Measurements from ENCODE around the gene IL21R. TPM values are rescaled to one million over a fixed set of nuclear protein-coding genes. Genes with fewer than 3 reads are reported as not detected.

Gene IL21R
- total RNA-seq, 1 experiment from 2014 or later, result 1.9 TPM

DNA sequence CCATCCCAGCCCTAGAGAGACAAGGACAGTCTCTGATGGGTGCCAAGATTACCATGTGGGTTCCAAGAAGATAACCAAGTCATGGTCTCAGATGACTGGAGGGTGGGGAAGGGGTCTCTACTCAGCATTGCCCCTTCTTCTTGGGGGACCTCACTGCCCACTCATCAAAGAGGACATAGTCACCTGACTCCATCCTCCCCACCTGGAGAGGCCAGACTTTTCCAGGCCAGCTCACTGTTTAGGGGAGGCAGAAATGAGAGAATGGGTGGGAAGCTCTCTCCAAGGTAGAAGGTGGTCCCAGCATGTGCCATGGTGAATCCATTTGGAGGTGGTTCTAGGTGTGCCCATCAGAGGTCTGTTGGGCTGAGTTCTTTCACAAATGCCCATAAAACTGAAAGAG, 20.7 kb upstream of the IL21R start:
- Histone ChIP-seq H3K9me3 (ENCODE audit: low read length) (no peaks in the 10 kb centered on the region), H4K20me1 (ENCODE audit: insufficient read depth, low read depth, low read length) (no peaks in the 10 kb centered on the region), H3K9ac (ENCODE audit: low read length) (no peak overlapping the region), H3K4me2 (ENCODE audit: low read depth, low read length, poor library complexity, severe bottlenecking) (no peak overlapping the region), H3K27me3 (ENCODE audit: low read length) (0 out of 2 replicates have a peak, but pooled peaks cover 3% of the 10 kb centered on the region), H3K36me3 (ENCODE audit: insufficient read depth, low read length) (no peaks in the 10 kb centered on the region), H2AFZ (ENCODE audit: low read length) (no peak overlapping the region), H3K9me2 (replicated peaks; ENCODE audit: insufficient read depth, low read length) (no peaks in the 10 kb centered on the region), H3K27ac (ENCODE audit: low read length) (no peak overlapping the region), H3K79me2 (ENCODE audit: low read length) (no peaks in the 10 kb centered on the region), H3K4me3 (ENCODE audit: low read length) (no peak overlapping the region), H3K4me1 (ENCODE audit: low read length) (peaks cover 12% of the 10 kb centered on the region)
- DNase-seq, result no peak

GRCh38 chr16:27381974-27382855, 19.8 kb upstream of the IL21R start:
- no peak overlapping the region for H3K27ac ChIP-seq (ENCODE audit: low read length)
- no peak overlapping the region for H3K4me3 ChIP-seq (ENCODE audit: low read length)
- H4K20me1 ChIP-seq (ENCODE audit: insufficient read depth, low read depth, low read length), result no peaks in the 10 kb centered on the region
- no peak overlapping the region for H3K4me2 ChIP-seq (ENCODE audit: low read depth, low read length, poor library complexity, severe bottlenecking)
- no peak for DNase-seq
- peaks cover 11% of the 10 kb centered on the region for H3K4me1 ChIP-seq (ENCODE audit: low read length)
- H3K9ac ChIP-seq (ENCODE audit: low read length), result no peak overlapping the region
- 0 out of 2 replicates have a peak, but pooled peaks cover 3% of the 10 kb centered on the region for H3K27me3 ChIP-seq (ENCODE audit: low read length)
- no peaks in the 10 kb centered on the region for H3K36me3 ChIP-seq (ENCODE audit: insufficient read depth, low read length)
- H3K9me2 ChIP-seq (replicated peaks; ENCODE audit: insufficient read depth, low read length), result no peaks in the 10 kb centered on the region
- no peaks in the 10 kb centered on the region for H3K9me3 ChIP-seq (ENCODE audit: low read length)
- no peak overlapping the region for H2AFZ ChIP-seq (ENCODE audit: low read length)
- H3K79me2 ChIP-seq (ENCODE audit: low read length), result no peaks in the 10 kb centered on the region

- Histone ChIP-seq H3K4me1 (ENCODE audit: low read length) (no peaks in the 10 kb centered on the region), H2AFZ (ENCODE audit: low read length) (no peak overlapping the region), H3K4me2 (ENCODE audit: low read depth, low read length, poor library complexity, severe bottlenecking) (no peak overlapping the region), H3K9me3 (ENCODE audit: low read length) (no peaks in the 10 kb centered on the region), H3K79me2 (ENCODE audit: low read length) (no peaks in the 10 kb centered on the region), H3K27ac (ENCODE audit: low read length) (no peak overlapping the region), H4K20me1 (ENCODE audit: insufficient read depth, low read depth, low read length) (no peaks in the 10 kb centered on the region), H3K27me3 (ENCODE audit: low read length) (0 out of 2 replicates have a peak, but pooled peaks cover 3% of the 10 kb centered on the region), H3K4me3 (ENCODE audit: low read length) (no peak overlapping the region), H3K36me3 (ENCODE audit: insufficient read depth, low read length) (no peaks in the 10 kb centered on the region), H3K9ac (ENCODE audit: low read length) (no peak overlapping the region), H3K9me2 (replicated peaks; ENCODE audit: insufficient read depth, low read length) (no peaks in the 10 kb centered on the region)
- DNase-seq, result no peak
These were observed 18.3 kb upstream of the IL21R start for GRCh38 chr16:27383556-27384243.

GRCh38 chr16:27384425-27384824, 17.5 kb upstream of the IL21R start:
- H3K4me2 ChIP-seq (ENCODE audit: low read depth, low read length, poor library complexity, severe bottlenecking), result no peak overlapping the region
- H3K4me1 ChIP-seq (ENCODE audit: low read length), result no peaks in the 10 kb centered on the region
- H2AFZ ChIP-seq (ENCODE audit: low read length), result no peak overlapping the region
- no peaks in the 10 kb centered on the region for H3K79me2 ChIP-seq (ENCODE audit: low read length)
- H3K9ac ChIP-seq (ENCODE audit: low read length), result no peak overlapping the region
- H3K4me3 ChIP-seq (ENCODE audit: low read length), result no peak overlapping the region
- no peaks in the 10 kb centered on the region for H3K9me3 ChIP-seq (ENCODE audit: low read length)
- no peak for DNase-seq
- H3K27ac ChIP-seq (ENCODE audit: low read length), result no peak overlapping the region
- 0 out of 2 replicates have a peak, but pooled peaks cover 3% of the 10 kb centered on the region for H3K27me3 ChIP-seq (ENCODE audit: low read length)
- no peaks in the 10 kb centered on the region for H4K20me1 ChIP-seq (ENCODE audit: insufficient read depth, low read depth, low read length)
- no peaks in the 10 kb centered on the region for H3K36me3 ChIP-seq (ENCODE audit: insufficient read depth, low read length)
- no peaks in the 10 kb centered on the region for H3K9me2 ChIP-seq (replicated peaks; ENCODE audit: insufficient read depth, low read length)

DNA sequence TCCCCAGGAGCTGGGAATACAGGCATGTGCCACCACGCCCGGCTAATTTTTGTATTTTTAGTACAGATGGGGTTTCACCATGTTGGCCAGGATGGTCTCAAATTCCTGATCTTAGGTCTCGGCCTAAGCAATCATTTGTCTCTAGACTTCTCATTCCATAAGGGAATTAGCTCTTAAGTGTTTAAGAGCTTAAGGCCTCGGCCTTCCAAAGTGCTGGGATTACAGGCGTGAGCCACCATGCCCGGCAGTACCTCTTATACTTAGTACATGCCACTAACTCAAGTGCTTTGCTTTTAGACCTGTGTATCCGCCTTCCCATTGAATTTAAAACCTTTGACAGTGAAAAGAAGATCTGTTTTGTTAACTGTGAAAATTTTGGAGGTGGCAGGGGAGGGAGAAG, 16.6 kb upstream of the IL21R start:
- no peaks in the 10 kb centered on the region for H3K9me2 ChIP-seq (replicated peaks; ENCODE audit: insufficient read depth, low read length)
- H3K9ac ChIP-seq (ENCODE audit: low read length), result no peak overlapping the region
- no peaks in the 10 kb centered on the region for H3K79me2 ChIP-seq (ENCODE audit: low read length)
- no peak overlapping the region for H3K4me3 ChIP-seq (ENCODE audit: low read length)
- H3K36me3 ChIP-seq (ENCODE audit: insufficient read depth, low read length), result no peaks in the 10 kb centered on the region
- H3K9me3 ChIP-seq (ENCODE audit: low read length), result no peaks in the 10 kb centered on the region
- no peak overlapping the region for H2AFZ ChIP-seq (ENCODE audit: low read length)
- no peak overlapping the region for H3K4me2 ChIP-seq (ENCODE audit: low read depth, low read length, poor library complexity, severe bottlenecking)
- 0 out of 2 replicates have a peak, but pooled peaks cover 3% of the 10 kb centered on the region for H3K27me3 ChIP-seq (ENCODE audit: low read length)
- no peak for DNase-seq
- H3K4me1 ChIP-seq (ENCODE audit: low read length), result no peaks in the 10 kb centered on the region
- no peaks in the 10 kb centered on the region for H4K20me1 ChIP-seq (ENCODE audit: insufficient read depth, low read depth, low read length)
- no peak overlapping the region for H3K27ac ChIP-seq (ENCODE audit: low read length)

GRCh38 chr16:27386674-27387073, 15.3 kb upstream of the IL21R start:
- H3K27me3 ChIP-seq (ENCODE audit: low read length), result 0 out of 2 replicates have a peak, but pooled peaks cover 3% of the 10 kb centered on the region
- DNase-seq, result no peak

GRCh38 chr16:27387724-27388123, 14.2 kb upstream of the IL21R start:
- Histone ChIP-seq H3K9me3 (ENCODE audit: low read length) (peaks cover 4% of the 10 kb centered on the region; the same call in 1 of the 2 replicates), H3K4me2 (ENCODE audit: low read depth, low read length, poor library complexity, severe bottlenecking) (no peak overlapping the region), H3K4me1 (ENCODE audit: low read length) (no peaks in the 10 kb centered on the region), H2AFZ (ENCODE audit: low read length) (no peak overlapping the region), H3K79me2 (ENCODE audit: low read length) (no peaks in the 10 kb centered on the region), H3K36me3 (ENCODE audit: insufficient read depth, low read length) (no peaks in the 10 kb centered on the region), H3K27me3 (ENCODE audit: low read length) (peaks cover 6% of the 10 kb centered on the region; the same call in 1 of the 2 replicates), H3K9ac (ENCODE audit: low read length) (no peak overlapping the region), H3K9me2 (replicated peaks; ENCODE audit: insufficient read depth, low read length) (no peaks in the 10 kb centered on the region), H3K27ac (ENCODE audit: low read length) (no peak overlapping the region), H3K4me3 (ENCODE audit: low read length) (no peak overlapping the region), H4K20me1 (ENCODE audit: insufficient read depth, low read depth, low read length) (no peaks in the 10 kb centered on the region)
- no peak for DNase-seq

More at GRCh38 chr16:27386674-27387073, 15.3 kb upstream of the IL21R start:
- Histone ChIP-seq H3K4me3 (ENCODE audit: low read length) (no peak overlapping the region), H3K9me3 (ENCODE audit: low read length) (no peaks in the 10 kb centered on the region), H3K27ac (ENCODE audit: low read length) (no peak overlapping the region), H3K36me3 (ENCODE audit: insufficient read depth, low read length) (no peaks in the 10 kb centered on the region), H3K9me2 (replicated peaks; ENCODE audit: insufficient read depth, low read length) (no peaks in the 10 kb centered on the region), H3K4me2 (ENCODE audit: low read depth, low read length, poor library complexity, severe bottlenecking) (no peak overlapping the region), H3K79me2 (ENCODE audit: low read length) (no peaks in the 10 kb centered on the region), H3K9ac (ENCODE audit: low read length) (no peak overlapping the region), H2AFZ (ENCODE audit: low read length) (no peak overlapping the region), H3K4me1 (ENCODE audit: low read length) (no peaks in the 10 kb centered on the region), H4K20me1 (ENCODE audit: insufficient read depth, low read depth, low read length) (no peaks in the 10 kb centered on the region)

DNA sequence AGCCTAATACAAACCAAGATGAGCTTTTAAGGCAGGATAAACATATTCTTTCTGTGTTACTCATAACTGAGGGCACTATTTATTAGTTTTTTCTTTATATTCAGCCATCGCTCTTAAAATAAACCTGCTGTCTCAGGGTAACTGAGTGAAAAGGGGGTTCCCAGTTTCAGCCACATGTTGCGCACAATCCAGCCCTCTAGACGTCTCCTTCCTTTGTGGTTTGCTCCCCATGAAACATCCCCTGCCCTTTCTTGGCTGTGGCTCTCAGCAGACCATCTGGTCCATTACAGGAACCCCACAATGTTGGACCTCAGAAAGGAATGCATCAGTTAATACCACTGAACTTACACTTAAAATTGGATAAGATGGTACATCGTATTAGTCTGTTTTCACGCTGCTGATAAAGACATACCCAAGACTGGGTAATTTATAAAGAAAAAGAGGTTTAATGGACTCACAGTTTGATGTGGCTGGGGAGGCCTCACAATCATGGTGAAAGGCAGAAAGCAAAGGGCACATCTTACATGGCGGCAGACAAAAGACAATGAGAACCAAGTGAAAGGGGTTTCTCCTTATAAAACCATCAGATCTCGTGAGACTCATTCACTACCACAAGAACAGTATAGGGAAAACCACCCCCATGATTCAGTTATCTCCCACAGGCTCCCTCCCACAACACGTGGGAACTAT, 12.6 kb upstream of the IL21R start:
- Histone ChIP-seq H3K27ac (ENCODE audit: low read length) (no peak overlapping the region), H3K4me2 (ENCODE audit: low read depth, low read length, poor library complexity, severe bottlenecking) (no peak overlapping the region), H3K36me3 (ENCODE audit: insufficient read depth, low read length) (no peaks in the 10 kb centered on the region), H3K9me3 (ENCODE audit: low read length) (peaks cover 4% of the 10 kb centered on the region; the same call in 1 of the 2 replicates), H3K9me2 (replicated peaks; ENCODE audit: insufficient read depth, low read length) (no peaks in the 10 kb centered on the region), H3K4me1 (ENCODE audit: low read length) (no peaks in the 10 kb centered on the region), H3K27me3 (ENCODE audit: low read length) (peaks cover 5% of the 10 kb centered on the region; the same call in 1 of the 2 replicates), H3K4me3 (ENCODE audit: low read length) (no peak overlapping the region), H3K9ac (ENCODE audit: low read length) (no peak overlapping the region), H3K79me2 (ENCODE audit: low read length) (no peaks in the 10 kb centered on the region), H4K20me1 (ENCODE audit: insufficient read depth, low read depth, low read length) (no peaks in the 10 kb centered on the region), H2AFZ (ENCODE audit: low read length) (no peak overlapping the region)
- no peak for DNase-seq

All from Karpas-422 (cell line).